Adipose tissue (tissue), 3 donors: ENCODE measurements around the gene SLC35A3. TPM values are rescaled to one million over a fixed set of nuclear protein-coding genes. Genes with fewer than 3 reads are reported as not detected.

Experiments
- H3K27ac ChIP-seq: one replicate; pipeline ENCODE4 v1.5.1; 2013; ENCODE audit warnings: low read depth, low read length
- WGBS, 3 donors: extraction: QIAGEN DNeasy Blood & Tissue Kit; methylation state at CpG; one replicate each; pipeline ENCODE4 v1.1.7; 2013; 5-methylcytosine and 5-hydroxymethylcytosine counted together
- polyA plus RNA-seq, 3 donors: library from polyadenylated mRNA; stranded (reverse); fragments of 200-250 nt; gene quantifications; one replicate each; pipeline ENCODE4 v1.2.3, GENCODE V29; 2013
- donor health status: healthy with polysubstance abuse.
- donor health status: Bipolar disorder and iron deficiency.
- donor health status: healthy.

The SLC35A3 gene
- polyA plus RNA-seq, 3 donors: 6.3 to 8.4 (median 6.6) TPM

DNA sequence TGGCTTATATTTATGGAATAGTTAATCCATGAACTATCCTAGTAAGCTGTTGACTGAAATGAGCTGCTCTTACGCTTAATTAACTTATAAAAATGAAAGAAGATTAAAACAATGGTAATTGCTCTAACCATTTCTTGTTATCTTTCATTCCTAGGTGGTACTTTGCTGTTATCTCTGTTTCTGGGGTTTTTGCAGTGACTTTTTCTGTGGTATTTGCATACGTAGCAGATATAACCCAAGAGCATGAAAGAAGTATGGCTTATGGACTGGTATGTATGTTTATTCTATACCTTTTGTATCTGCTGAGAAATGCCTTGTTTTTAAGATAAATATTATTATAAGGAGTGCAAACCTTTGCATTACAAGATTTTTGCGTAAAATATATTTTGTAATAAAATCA lies 91.9 kb downstream of the SLC35A3 start:
- WGBS, 3 donors: 93 to 98% (median 97%) methylated on average over 3 of the region's 3 CpGs
- H3K27ac ChIP-seq: no peak overlapping the region

DNA sequence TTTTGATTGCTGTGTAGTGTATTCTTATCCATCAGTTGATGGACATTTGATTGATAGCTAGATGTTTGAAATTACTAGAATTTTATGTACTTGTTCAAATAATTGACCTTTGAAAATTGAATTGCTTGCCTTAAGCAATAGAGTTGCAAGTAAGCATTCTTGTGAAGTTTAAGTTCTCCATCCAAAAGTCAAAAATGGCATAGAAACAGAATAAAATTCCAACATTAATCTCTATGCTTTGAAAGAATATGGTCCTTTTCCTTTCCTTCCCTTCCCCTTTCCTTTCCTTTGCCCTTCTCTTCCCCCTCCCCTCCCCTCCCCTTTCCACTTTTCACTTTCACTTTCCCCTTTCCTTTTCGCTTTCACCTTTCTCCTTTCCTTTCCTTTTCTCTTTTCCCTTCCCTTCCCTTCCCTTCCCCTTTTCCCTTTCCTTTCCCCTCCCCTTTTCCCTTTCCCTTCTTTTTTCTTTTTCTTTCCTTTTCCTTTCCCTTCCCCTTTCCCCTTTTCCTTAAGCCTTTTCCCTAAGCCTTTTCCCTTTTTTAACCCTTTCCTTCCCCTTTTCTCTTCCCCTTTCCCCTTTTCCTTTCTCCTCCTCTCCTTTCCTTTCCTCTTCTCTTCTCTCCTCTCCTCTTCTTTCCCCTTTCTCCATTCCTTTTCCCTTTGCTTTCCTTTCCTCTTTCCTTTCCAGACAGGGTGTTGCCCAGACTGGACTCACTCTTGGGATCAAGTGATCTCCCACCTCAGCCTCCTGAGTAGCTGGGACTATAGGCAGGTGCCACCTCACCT lies 95.6 kb downstream of the SLC35A3 start:
- no peak overlapping the region for H3K27ac ChIP-seq
- WGBS, 3 donors: 74 to 100% (median 85%) methylated on average over 1 of the region's 1 CpG

DNA sequence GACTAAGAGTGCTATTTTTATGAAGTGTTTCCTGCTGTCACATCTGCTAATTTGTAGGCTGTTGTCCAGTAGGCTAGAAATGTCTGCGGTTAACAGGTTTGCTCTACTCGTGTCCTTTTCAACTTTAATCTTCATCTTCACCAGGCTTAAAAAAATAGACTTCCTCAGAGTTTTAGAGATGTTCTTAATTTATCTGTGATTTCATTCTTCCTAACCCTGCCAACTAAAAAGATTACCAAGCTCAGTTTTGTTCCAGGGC lies 96.1 kb downstream of the SLC35A3 start:
- no peak overlapping the region for H3K27ac ChIP-seq
- 89 to 96% (median 95%) methylated on average over 2 of the region's 2 CpGs for WGBS, 3 donors

DNA sequence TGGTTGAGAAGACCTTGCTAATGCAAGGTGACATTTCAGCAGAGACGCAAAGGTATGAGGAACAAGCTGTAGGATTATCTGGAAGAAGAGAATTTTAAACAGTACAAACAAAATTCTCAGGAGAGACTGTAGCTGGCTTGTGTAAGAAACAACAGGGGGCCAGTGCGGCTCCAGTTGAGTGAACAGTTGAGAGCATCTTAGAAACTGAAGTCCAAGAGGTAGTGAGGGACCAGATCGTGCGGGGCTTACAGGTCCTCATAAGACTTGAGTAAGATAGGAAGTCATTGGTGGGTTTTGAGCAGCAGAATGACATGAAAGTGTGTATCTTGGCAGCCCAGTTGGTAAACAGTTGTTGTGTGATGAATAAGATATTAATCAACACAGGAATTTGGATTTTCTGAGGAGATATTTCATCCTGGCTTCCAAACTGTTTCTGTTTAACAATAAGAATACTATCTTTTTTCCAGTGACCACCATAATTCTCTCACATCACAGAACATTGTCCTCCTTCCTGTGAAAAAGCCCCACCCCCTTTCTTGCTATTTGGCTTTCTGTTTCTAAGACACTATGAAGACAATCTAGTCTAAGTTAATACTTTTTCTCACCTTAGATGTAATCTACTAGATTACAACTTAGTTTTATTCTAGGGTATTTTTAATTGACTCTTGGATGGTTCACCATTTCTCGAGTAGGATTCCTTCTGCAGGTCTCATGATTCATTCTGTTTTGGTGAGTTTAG lies 100.6 kb downstream of the SLC35A3 start:
- WGBS, 3 donors: 95 to 98% (median 96%) methylated on average over 5 of the region's 5 CpGs
- no peak overlapping the region for H3K27ac ChIP-seq

DNA sequence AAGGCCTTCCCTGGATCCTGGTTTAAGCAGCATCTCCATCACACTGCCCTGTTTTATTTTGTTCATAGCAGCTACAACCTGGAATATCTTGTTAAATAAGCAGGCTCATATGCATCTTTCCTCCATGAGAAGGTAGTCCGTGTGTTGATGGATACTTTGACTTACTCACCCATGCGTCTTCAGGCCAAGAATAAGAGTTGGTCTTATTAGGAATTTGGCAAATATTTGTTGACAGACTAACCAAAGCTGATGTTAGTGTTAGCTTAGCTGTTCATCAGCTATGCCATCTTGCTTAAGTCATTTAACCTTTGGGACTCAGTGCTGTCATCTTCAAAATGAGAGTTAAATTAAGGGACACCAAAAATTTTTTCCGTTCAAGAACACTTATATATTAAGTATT lies 103.7 kb downstream of the SLC35A3 start:
- 88 to 96% (median 92%) methylated on average over 3 of the region's 3 CpGs for WGBS, 3 donors
- no peak overlapping the region for H3K27ac ChIP-seq

DNA sequence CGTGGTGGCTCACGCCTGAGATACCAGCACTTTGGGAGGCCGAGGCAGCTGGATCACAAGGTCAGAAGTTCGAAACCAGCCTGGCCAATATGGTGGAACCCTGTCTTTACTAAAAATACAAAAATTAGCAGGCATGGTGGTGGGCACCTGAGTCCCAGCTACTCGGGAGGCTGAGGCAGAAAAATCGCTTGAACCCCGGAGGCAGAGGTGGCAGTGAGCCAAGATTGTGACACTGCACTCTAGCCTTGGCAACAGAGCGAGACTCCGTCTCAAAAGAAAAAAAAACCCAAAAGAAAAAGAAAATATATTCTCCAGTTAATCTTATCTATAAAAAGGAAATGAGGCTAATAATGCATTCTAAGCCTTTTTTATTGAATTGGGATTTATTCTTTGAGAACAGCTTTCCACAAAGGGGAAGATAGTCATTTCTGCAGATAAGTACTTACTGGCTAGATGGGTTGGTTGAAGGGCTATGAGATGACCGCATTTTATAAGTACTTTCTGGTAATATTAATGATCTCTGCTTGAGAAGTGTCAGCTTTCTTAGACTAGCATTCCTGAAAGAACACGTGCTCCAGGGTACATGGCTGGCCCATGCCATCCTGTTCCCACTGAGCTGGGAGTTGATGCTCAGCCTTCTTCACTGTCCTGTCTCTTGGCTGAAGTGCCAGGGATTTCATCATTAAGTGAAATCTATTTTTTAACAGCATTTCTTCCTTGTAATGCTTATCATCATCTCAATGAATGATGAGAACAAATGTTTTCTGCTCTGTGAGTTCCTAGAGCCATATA lies 105.0 kb downstream of the SLC35A3 start:
- WGBS, 3 donors: 83 to 88% (median 84%) methylated on average over 11 of the region's 11 CpGs

DNA sequence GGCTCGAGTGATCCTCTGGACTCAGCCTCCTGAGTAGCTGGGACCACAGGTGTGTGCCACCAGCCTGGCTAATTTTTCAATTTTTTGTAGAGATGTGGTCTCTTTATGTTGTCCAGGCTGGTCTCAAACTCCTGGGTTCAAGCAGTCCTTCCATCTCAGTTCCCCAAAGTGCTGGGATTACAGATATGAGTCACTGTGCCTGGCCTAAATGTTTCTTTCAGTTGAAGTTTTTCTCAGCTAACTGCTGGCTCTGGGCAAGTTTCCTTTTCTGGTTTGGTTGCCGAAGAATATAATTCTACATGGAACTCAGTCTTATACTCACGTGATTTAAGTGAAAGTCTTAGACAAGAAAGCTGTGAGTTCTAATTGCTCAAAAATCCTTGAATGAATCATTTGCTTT lies 106.0 kb downstream of the SLC35A3 start:
- no peak overlapping the region for H3K27ac ChIP-seq
- 88 to 95% (median 92%) methylated on average over 3 of the region's 3 CpGs for WGBS, 3 donors

More for the DNA sequence above, 105.0 kb downstream of the SLC35A3 start:
- H3K27ac ChIP-seq: no peak overlapping the region

DNA sequence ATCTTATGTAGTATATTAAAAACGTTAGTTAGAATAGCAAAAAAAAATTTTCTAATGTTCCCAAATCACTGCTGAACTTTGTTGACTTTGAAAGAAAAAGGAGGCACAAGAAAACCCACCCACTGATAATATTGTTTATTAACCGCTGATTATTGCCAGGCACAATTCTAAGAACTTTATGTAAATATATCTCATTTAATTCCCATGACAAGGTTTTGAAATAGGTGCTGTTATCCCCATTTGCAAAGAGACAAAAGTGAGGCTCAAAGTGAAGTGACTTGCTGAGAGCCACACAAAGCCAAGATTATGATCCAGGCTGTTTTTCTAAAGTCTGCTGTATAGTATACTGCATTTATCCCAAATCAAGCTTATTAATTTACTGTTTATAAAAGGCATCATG lies 106.5 kb downstream of the SLC35A3 start:
- WGBS, 3 donors: 61 to 90% (median 80%) methylated on average over 2 of the region's 2 CpGs
- H3K27ac ChIP-seq: no peak overlapping the region

DNA sequence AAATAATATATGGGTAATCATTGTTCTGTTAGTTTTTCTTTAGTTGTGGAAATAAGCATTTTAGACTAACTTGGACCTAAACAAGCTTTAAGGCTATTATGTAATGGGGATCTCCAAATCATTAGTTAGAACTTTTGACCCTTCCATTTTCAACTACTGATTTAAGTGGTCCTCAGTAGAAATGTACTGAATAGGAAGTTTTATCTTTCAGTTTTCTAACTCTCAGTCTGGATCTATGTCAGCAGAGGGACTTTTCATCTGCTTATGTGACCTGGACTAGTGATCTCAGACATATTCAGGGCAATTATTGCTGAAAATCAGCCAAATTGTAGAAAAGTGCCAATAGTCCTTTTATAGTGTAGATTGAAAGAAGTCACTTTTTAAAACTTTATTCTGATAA lies 106.9 kb downstream of the SLC35A3 start:
- H3K27ac ChIP-seq: no peak overlapping the region

DNA sequence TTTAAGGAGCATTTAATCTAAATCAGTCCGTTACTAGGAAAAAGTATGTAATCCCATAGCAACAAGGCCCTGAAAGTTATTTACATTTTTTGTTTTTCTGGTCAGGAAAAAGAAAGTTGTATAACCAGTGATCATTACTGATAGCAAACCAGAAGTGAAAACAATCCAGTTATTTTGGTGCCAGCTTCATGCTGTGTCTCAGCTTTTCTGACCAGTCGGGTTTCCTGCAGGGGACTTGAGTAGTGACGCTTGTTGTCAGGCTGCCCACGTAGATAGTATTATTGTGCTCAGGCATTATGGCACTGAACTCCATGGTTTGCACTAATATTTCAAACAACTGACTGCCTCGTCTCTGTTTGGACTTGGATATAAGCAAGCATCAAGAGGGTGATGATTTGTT lies 107.7 kb downstream of the SLC35A3 start:
- no peak overlapping the region for H3K27ac ChIP-seq
- WGBS, 3 donors: 67 to 82% (median 81%) methylated on average over 5 of the region's 5 CpGs

DNA sequence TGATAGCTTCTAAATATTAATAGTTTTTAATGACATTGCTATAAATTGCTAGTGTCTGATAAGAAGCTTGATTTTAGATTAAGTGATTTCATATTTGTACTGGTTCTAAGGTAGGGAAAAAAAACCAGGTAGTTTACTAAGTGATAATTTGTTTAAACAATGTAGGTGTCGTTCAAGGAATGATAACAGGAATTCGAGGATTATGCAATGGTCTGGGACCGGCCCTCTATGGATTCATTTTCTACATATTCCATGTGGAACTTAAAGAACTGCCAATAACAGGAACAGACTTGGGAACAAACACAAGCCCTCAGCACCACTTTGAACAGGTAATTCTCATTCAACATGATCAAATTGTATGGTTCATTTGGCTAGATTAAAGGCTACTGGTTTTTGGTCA lies 110.5 kb downstream of the SLC35A3 start:
- no peak overlapping the region for H3K27ac ChIP-seq
- 20 to 87% (median 83%) methylated on average over 3 of the region's 3 CpGs for WGBS, 3 donors

Other genes with a start within 250 kb of the SLC35A3 start
- gene FRRS1, start 203.4 kb upstream of the SLC35A3 start, polyA plus RNA-seq: 1 to 10 TPM; 1.1 to 1.4 (median 1.3) TPM
- gene AGL, start 119.6 kb upstream of the SLC35A3 start, polyA plus RNA-seq: 1 to 10 TPM; 3.0 to 6.1 (median 5.6) TPM
- gene SASS6, start 162.9 kb downstream of the SLC35A3 start, polyA plus RNA-seq: 1 to 10 TPM in 1 of 3 donors, under 1 TPM in 2; 0.62 to 2.0 (median 0.94) TPM
- 1 to 10 TPM; 6.4 to 7.0 (median 6.7) TPM for gene TRMT13, start 163.2 kb downstream of the SLC35A3 start, polyA plus RNA-seq
- 1 to 10 TPM in 2 of 3 donors, under 1 TPM in 1; 0.35 to 1.1 (median 1.0) TPM for gene LRRC39, start 208.3 kb downstream of the SLC35A3 start, polyA plus RNA-seq